Ovary (tissue), 9 donors: ENCODE results near the gene FER1L5. TPM values are rescaled to one million over a fixed set of nuclear protein-coding genes. Genes with fewer than 3 reads are reported as not detected.

Experiments
- DNase-seq, 5 donors: peaks; one replicate each; pipeline ENCODE4 v3.0.0-alpha.2; 2019 to 2020
- H3K27ac ChIP-seq, 2 donors: fragments of 200-600 bp; one replicate each; pipeline versions ENCODE4 v1.5.1 to v1.8.0; 2019 to 2022
- H3K27me3 ChIP-seq: fragments of 200-600 bp; one replicate; pipeline ENCODE4 v1.8.0; 2022
- H3K36me3 ChIP-seq: fragments of 200-600 bp; sonication (generic); one replicate; pipeline ENCODE4 v1.5.1; 2019
- H3K4me1 ChIP-seq: one replicate; pipeline ENCODE4 v1.8.1; 2013; ENCODE audit warnings: mild to moderate bottlenecking, moderate library complexity; ENCODE audit not compliant: insufficient read depth
- H3K4me3 ChIP-seq: fragments of 200-600 bp; sonication (generic); one replicate; pipeline ENCODE4 v1.5.1; 2017
- H3K9me3 ChIP-seq, 2 donors: fragments of 200-600 bp in 1 of 2; sonication (generic) in 1 of 2; one replicate each; pipeline versions ENCODE4 v1.5.1 to v1.8.1; 2013 to 2019; ENCODE audit warnings: mild to moderate bottlenecking in 1 of 2, moderate library complexity in 1 of 2
- CTCF ChIP-seq, 3 donors: fragments of 450-650 bp in 2 of 3; fragments of 200-600 bp in 1 of 3; IDR thresholded peaks; one replicate each; pipeline versions ENCODE4 v1.5.1 to v1.8.0; 2016 to 2022; ENCODE audit warnings: antibody characterized with exemption in 3 of 3, mild to moderate bottlenecking in 1 of 3
- EP300 ChIP-seq: sonication (generic); formaldehyde crosslinking; IDR thresholded peaks from one replicate; pipeline ENCODE4 v1.6.1; 2017; ENCODE audit warnings: antibody characterized with exemption
- POLR2A ChIP-seq: fragments of 450-650 bp; IDR thresholded peaks from one replicate; pipeline ENCODE4 v1.6.1; 2017; ENCODE audit warnings: antibody characterized with exemption, mild to moderate bottlenecking, moderate library complexity
- WGBS, 3 donors: extraction: QIAGEN DNeasy Blood & Tissue Kit in 1 of 3; methylation state at CpG; one replicate each; pipeline versions ENCODE4 v1.1.5 to v1.1.7; 2013 to 2017; 5-methylcytosine and 5-hydroxymethylcytosine counted together
- intact Hi-C, 4 donors: fragments of 100-400 bp; cut with DNase I; formaldehyde crosslinking; loops; one replicate each; pipeline versions ENCODE4 v1.11.0 to v1.15.1; 2022 to 2023
- polyA plus RNA-seq, 2 donors: library from polyadenylated mRNA; stranded (reverse); fragments of 200-250 nt in 1 of 2; fragments of 350-450 nt in 1 of 2; fragmentation: Illumina TruSeq in 1 of 2; extraction: RNeasy Lipid Tissue Mini Kit (QIAGEN cat#74804) in 1 of 2; gene quantifications; one replicate each; pipeline ENCODE4 v1.2.3, GENCODE V29; 2013 to 2014
- total RNA-seq, 7 donors: library from RNA; depleted of rRNA in 2 of 7; stranded (reverse); fragments of >200 nt in 2 of 7; fragmentation: NEBNext Ultra II Directional in 3 of 7; extraction: Animal tissue kit (Norgen Biotek cat#: 25700) in 3 of 7; gene quantifications; one replicate each; pipeline versions ENCODE4 v1.1.0 to v1.2.4, GENCODE V29; 2016 to 2023
- donor health status: DM: no; HTN: no; CAD: no; lungs with moderate emphysema.
- donor health status: DM: no; HTN: no; CAD: no.
- donor health status: Bipolar disorder and iron deficiency.
- donor health status: DM: yes; HTN: yes; CAD: no.
- donor health status: DM: no; HTN: no; CAD: no.
- donor health status: DM: yes; HTN: yes; CAD: no.

Gene FER1L5
- total and polyA plus RNA-seq, 9 donors: 0.08 to 0.80 (median 0.23) TPM

DNA sequence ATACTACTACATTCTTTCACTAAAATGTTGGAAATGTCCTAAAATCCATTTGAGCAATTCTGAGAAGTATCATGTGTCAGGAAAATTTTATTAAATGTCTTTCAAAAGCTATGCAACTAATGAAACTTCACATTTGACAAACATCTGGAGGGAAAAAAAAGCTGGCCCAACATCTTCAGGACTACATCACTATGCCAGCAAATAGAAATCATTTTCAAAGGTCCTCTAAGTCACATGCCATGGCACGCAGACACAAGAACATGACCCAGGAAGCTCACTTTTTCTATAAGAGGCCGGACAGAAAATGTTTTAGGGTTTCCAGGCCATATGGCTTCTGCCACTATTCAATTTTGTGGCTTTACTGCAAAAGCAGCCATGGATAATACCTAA, 16.0 kb upstream of the FER1L5 start:
- H3K4me3 ChIP-seq: no peak overlapping the region
- no peaks in the 10 kb centered on the region for H3K27me3 ChIP-seq
- no peak overlapping the region for H3K27ac ChIP-seq
- no peaks in the 10 kb centered on the region for H3K9me3 ChIP-seq
- no peak for TF ChIP-seq EP300
- no peak for TF ChIP-seq CTCF (IDR thresholded peaks at IDR 0.05)
- no peak for TF ChIP-seq POLR2A
- no peaks in the 10 kb centered on the region for H3K36me3 ChIP-seq
- H3K4me1 ChIP-seq: peaks cover 2% of the 10 kb centered on the region
- 70 to 73% (median 72%) methylated on average over 2 of the region's 2 CpGs for WGBS, 3 donors
- DNase-seq: no peak
- intact Hi-C loops: no loop called here

- intact Hi-C loops: loop anchor here in 2 of 4 donors (10.0 kb wide), 2 partner anchors 97 to 333 kb away; partner anchors contain the start of gene ARID5A (in 1 of the 2)
- Histone ChIP-seq H3K4me1 (peaks cover 3% of the 10 kb centered on the region), H3K9me3 (no peaks in the 10 kb centered on the region), H3K27me3 (no peaks in the 10 kb centered on the region), H3K4me3 (no peak overlapping the region), H3K27ac (no peak overlapping the region), H3K36me3 (no peaks in the 10 kb centered on the region)
- no peak for DNase-seq
- TF ChIP-seq POLR2A (no peak), EP300 (no peak), CTCF (IDR thresholded peaks at IDR 0.05) (no peak)
- 65 to 71% (median 69%) methylated on average over 4 of the region's 4 CpGs for WGBS, 3 donors
Observed at GRCh38 chr2:96631804-96632435, 10.6 kb upstream of the FER1L5 start.

DNA sequence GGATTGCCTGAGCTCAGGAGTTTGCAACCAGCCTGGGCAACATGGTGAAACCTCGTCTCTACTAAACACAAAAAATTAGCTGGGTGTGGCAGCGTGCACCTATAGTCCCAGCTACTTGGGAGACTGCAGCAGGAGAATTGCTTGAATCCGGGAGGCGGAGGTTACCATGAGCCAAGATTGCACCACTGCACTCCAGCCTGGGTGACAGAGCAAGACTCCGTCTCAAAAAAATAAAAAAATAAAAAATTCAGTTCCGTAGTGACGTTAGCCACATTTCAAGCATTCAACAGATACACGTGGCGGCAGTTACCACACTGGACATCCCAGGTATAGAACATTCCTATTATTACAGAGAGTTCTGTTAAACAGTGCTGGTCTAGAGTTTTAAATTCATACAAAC, 8.9 kb upstream of the FER1L5 start:
- DNase-seq: no peak
- H3K4me1 ChIP-seq: peaks cover 4% of the 10 kb centered on the region
- H3K27ac ChIP-seq: no peak overlapping the region
- intact Hi-C loops: loop anchor here in 2 of 4 donors (10.0 kb wide), 2 partner anchors 99 to 331 kb away; partner anchors contain the start of gene ARID5A (in 1 of the 2)
- no peak overlapping the region for H3K4me3 ChIP-seq
- TF ChIP-seq CTCF (IDR thresholded peaks at IDR 0.05) (no peak), POLR2A (no peak), EP300 (no peak)
- no peaks in the 10 kb centered on the region for H3K36me3 ChIP-seq
- no peaks in the 10 kb centered on the region for H3K27me3 ChIP-seq
- WGBS, 3 donors: 87 to 89% (median 89%) methylated on average over 9 of the region's 9 CpGs
- H3K9me3 ChIP-seq: no peaks in the 10 kb centered on the region

- Histone ChIP-seq H3K27ac (peak overlapping the region; percentile 86 to 93), H3K9me3 (no peaks in the 10 kb centered on the region), H3K4me1 (peaks cover 4% of the 10 kb centered on the region), H3K36me3 (no peaks in the 10 kb centered on the region), H3K27me3 (no peaks in the 10 kb centered on the region), H3K4me3 (peak overlapping the region; percentile 80)
- TF ChIP-seq POLR2A (no peak), CTCF (IDR thresholded peaks at IDR 0.05) (no peak), EP300 (no peak)
- peak in 1 of 5 donors; percentile 27 for DNase-seq
- WGBS, 3 donors: 24 to 35% (median 31%) methylated on average over 14 of the region's 14 CpGs
- intact Hi-C loops: loop anchor here in 2 of 4 donors (10.0 kb wide), 2 partner anchors 102 to 328 kb away; partner anchors contain the start of gene ARID5A (in 1 of the 2)
Observed at GRCh38 chr2:96636551-96637171, 5.9 kb upstream of the FER1L5 start.
